HepG2 (cell line): ENCODE results near the gene TSACC. TPM values are rescaled to one million over a fixed set of nuclear protein-coding genes. Genes with fewer than 3 reads are reported as not detected.

Source experiments
- AGO2 ChIP-seq: fragments of 200-400 bp; formaldehyde crosslinking; optimal IDR thresholded peaks from 2 replicates; pipeline ENCODE3; 2017; ENCODE audit warnings: mild to moderate bottlenecking, low read depth, low read length, moderate library complexity
- ATF7-NPFF ChIP-seq: sonication (generic); formaldehyde crosslinking; IDR thresholded peaks from 2 replicates; pipeline ENCODE4 v1.8.1; 2023; ENCODE audit warnings: mild to moderate bottlenecking, low read depth, missing genetic modification reagents, moderate library complexity
- CEBPG ChIP-seq: IDR thresholded peaks from 2 replicates; pipeline ENCODE4 v1.6.1; 2016
- HMGXB4 ChIP-seq, 2 experiments: sonication (generic) in 1 of 2; formaldehyde crosslinking in 1 of 2; IDR thresholded peaks; 2 replicates each; pipeline versions ENCODE4 v1.4.0 to v1.6.1; 2018 to 2020; ENCODE audit warnings: missing genetic modification reagents in 2 of 2, borderline replicate concordance in 1 of 2, low read depth in 1 of 2, mild to moderate bottlenecking in 1 of 2, missing biosample characterization in 1 of 2
- HNRNPK ChIP-seq: fragments of 200-400 bp; formaldehyde crosslinking; IDR thresholded peaks from 2 replicates; pipeline ENCODE4 v1.6.1; 2018; ENCODE audit warnings: low read length, low read depth, moderate library complexity, mild to moderate bottlenecking; ENCODE audit not compliant: poor library complexity, severe bottlenecking
- MAZ ChIP-seq, 2 experiments: sonication (generic) in 1 of 2; formaldehyde crosslinking in 1 of 2; IDR thresholded peaks; 2 replicates each; pipeline versions ENCODE4 v1.5.0 to v1.6.1; 2012 to 2020; ENCODE audit warnings: low read depth in 2 of 2, mild to moderate bottlenecking in 2 of 2, borderline replicate concordance in 1 of 2, improper control_type of control experiment in 1 of 2, low read length in 1 of 2, missing genetic modification reagents in 1 of 2, moderate library complexity in 1 of 2
- POLR2AphosphoS5 ChIP-seq: IDR thresholded peaks from 2 replicates; pipeline ENCODE4 v1.6.1; 2012; ENCODE audit warnings: low read depth, low read length
- PREB ChIP-seq: sonication (generic); formaldehyde crosslinking; IDR thresholded peaks from 2 replicates; pipeline ENCODE4 v1.4.0; 2020; ENCODE audit warnings: missing genetic modification reagents
- RBM22 ChIP-seq: fragments of 200-400 bp; formaldehyde crosslinking; optimal IDR thresholded peaks from 2 replicates; pipeline ENCODE3; 2017; ENCODE audit warnings: mild to moderate bottlenecking, low read length, moderate library complexity
- SAFB2 ChIP-seq: sonication (generic); formaldehyde crosslinking; IDR thresholded peaks from 2 replicates; pipeline ENCODE4 v1.5.1; 2020; ENCODE audit warnings: missing genetic modification reagents, low read depth, mild to moderate bottlenecking, borderline replicate concordance
- SALL2 ChIP-seq: sonication (generic); formaldehyde crosslinking; IDR thresholded peaks from 2 replicates; pipeline ENCODE4 v1.8.1; 2023; ENCODE audit warnings: mild to moderate bottlenecking, missing genetic modification reagents, inconsistent platforms
- TSC22D2 ChIP-seq: sonication (generic); formaldehyde crosslinking; IDR thresholded peaks from 2 replicates; pipeline ENCODE4 v1.5.1; 2020; ENCODE audit warnings: missing genetic modification reagents, mild to moderate bottlenecking, borderline replicate concordance
- ZBTB38 ChIP-seq: sonication (generic); formaldehyde crosslinking; IDR thresholded peaks from 2 replicates; pipeline ENCODE4 v1.5.1; 2020; ENCODE audit warnings: mild to moderate bottlenecking, missing genetic modification reagents
- ZBTB43 ChIP-seq: sonication (generic); formaldehyde crosslinking; conservative IDR thresholded peaks from 2 replicates; pipeline ENCODE4 v1.4.0; 2020; ENCODE audit warnings: missing genetic modification reagents
- ZBTB7B ChIP-seq: sonication (generic); formaldehyde crosslinking; IDR thresholded peaks from 2 replicates; pipeline ENCODE4 v1.4.0; 2020; ENCODE audit warnings: missing genetic modification reagents
- ZFY ChIP-seq: sonication (generic); formaldehyde crosslinking; IDR thresholded peaks from 2 replicates; pipeline ENCODE4 v1.4.0; 2020; ENCODE audit warnings: missing genetic modification reagents
- ZNF281 ChIP-seq: sonication (generic); formaldehyde crosslinking; IDR thresholded peaks from 2 replicates; pipeline ENCODE4 v1.4.0; 2020; ENCODE audit warnings: missing genetic modification reagents, borderline replicate concordance
- ZNF350 ChIP-seq: sonication (generic); formaldehyde crosslinking; IDR thresholded peaks from 2 replicates; pipeline ENCODE4 v1.4.0; 2020; ENCODE audit warnings: mild to moderate bottlenecking, low read depth, missing genetic modification reagents, borderline replicate concordance
- ZNF557 ChIP-seq: sonication (generic); formaldehyde crosslinking; IDR thresholded peaks from 2 replicates; pipeline ENCODE4 v1.4.0; 2020; ENCODE audit warnings: missing genetic modification reagents
- ZNF761 ChIP-seq: sonication (generic); formaldehyde crosslinking; conservative IDR thresholded peaks from 2 replicates; pipeline ENCODE4 v1.4.0; 2020; ENCODE audit warnings: mild to moderate bottlenecking, missing genetic modification reagents
- polyA plus RNA-seq, 8 experiments: library from polyadenylated mRNA; depleted of rRNA in 3 of 8; stranded (reverse) in 7 of 8; unstranded in 1 of 8; fragments of >200 nt; fragmentation: Illumina TruSeq in 4 of 8; extraction: Trizol in 4 of 8; gene quantifications; 2 replicates each; pipeline versions ENCODE4 v1.2.1 to v1.2.3, GENCODE V29; 2011 to 2016; ENCODE audit warnings: low read depth in 4 of 8, missing spikeins in 1 of 8, mixed read lengths in 1 of 8; ENCODE audit not compliant: insufficient read depth in 1 of 8
- total RNA-seq, 5 experiments: library from RNA; depleted of rRNA; stranded (reverse); fragments of >200 nt; fragmentation: Illumina TruSeq; extraction: Trizol; gene quantifications; 2 replicates each; pipeline ENCODE4 v1.2.3, GENCODE V29; 2016; ENCODE audit warnings: low read depth in 1 of 5

The TSACC gene
- total and polyA plus RNA-seq, 2 of the 13 experiments (the other 11 are each of a cell fraction or from before 2014, with no cell fraction given) = 1.5 to 2.6 TPM

GRCh38 chr1:156385534-156386031 lies 47.3 kb downstream of the TSACC start (continued):
- TF ChIP-seq ZNF281 (CRISPR knock-in tag) = no peak
- peak; percentile 58 for TF ChIP-seq AGO2
- TF ChIP-seq PREB = 0 out of 2 replicates have a peak, but pooled peaks have one; percentile 16
- no peak for TF ChIP-seq ZBTB38 (CRISPR knock-in tag)
- TF ChIP-seq ZNF557 (CRISPR knock-in tag) = 0 out of 2 replicates have a peak, but pooled peaks have one; percentile 23
- peak; percentile 33 to 43; a peak in 1 of 4 replicates for TF ChIP-seq HMGXB4 (CRISPR knock-in tag; IDR thresholded peaks at IDR 0.05; ENCODE audit: borderline replicate concordance in 1 of 2, low read depth in 1 of 2)
- no peak for TF ChIP-seq ZNF350 (CRISPR knock-in tag)
- TF ChIP-seq SALL2 (CRISPR knock-in tag) = 0 out of 2 replicates have a peak, but pooled peaks have one; percentile 30
- TF ChIP-seq POLR2AphosphoS5 = peak; percentile 19; the same call in 1 of the 2 replicates
- TF ChIP-seq ZFY (CRISPR knock-in tag) = peak; percentile 29; the same call in 1 of the 2 replicates
- TF ChIP-seq ZBTB43 (CRISPR knock-in tag) = no peak
- TF ChIP-seq CEBPG = no peak
- TF ChIP-seq HNRNPK = no peak
- peak; percentile 36; the same call in 1 of the 2 replicates for TF ChIP-seq MAZ (IDR thresholded peaks at IDR 0.05; ENCODE audit: borderline replicate concordance, low read depth, low read length)
- no peak for TF ChIP-seq MAZ (CRISPR knock-in tag; IDR thresholded peaks at IDR 0.05; ENCODE audit: low read depth)
- 0 out of 2 replicates have a peak, but pooled peaks have one; percentile 30 for TF ChIP-seq SAFB2
- no peak for TF ChIP-seq ATF7-NPFF (CRISPR knock-in tag)
- TF ChIP-seq ZNF761 = no peak
- peak; percentile 71; the same call in 1 of the 2 replicates for TF ChIP-seq ZBTB7B (CRISPR knock-in tag)
- peak; percentile 10 for TF ChIP-seq RBM22
- TF ChIP-seq TSC22D2 = no peak
